Activated naive CD4-positive, alpha-beta T cell treated with anti-CD3 and anti-CD28 coated beads for 36 hours (primary cell): ENCODE measurements around the gene RETN. TPM values are rescaled to one million over a fixed set of nuclear protein-coding genes. Genes with fewer than 3 reads are reported as not detected.
"Not testable (repeated sequence)": the region's sequence is repeated elsewhere in the genome, so short reads cannot be mapped to it uniquely, and the experiment has no call there.

ENCODE experiments used
- CTCF ChIA-PET: fragments of 350-600 bp; sonication (Branson Sonifier 250); formaldehyde crosslinking; loops from one replicate; lab custom pipeline; 2021; ENCODE audit warnings: antibody characterized with exemption; lab: Charles Lee
- DNase-seq: peaks from one replicate; pipeline ENCODE4 v3.0.0-alpha.2; 2020
- H3K27ac Mint-ChIP-seq: one replicate; pipeline ENCODE4 v1.8.0; 2021; ENCODE audit warnings: mild to moderate bottlenecking, mixed read lengths
- H3K27me3 Mint-ChIP-seq: one replicate; pipeline ENCODE4 v1.8.0; 2021; ENCODE audit warnings: low read depth, mixed read lengths
- H3K36me3 Mint-ChIP-seq: one replicate; pipeline ENCODE4 v1.8.0; 2021; ENCODE audit warnings: low read depth, mixed read lengths
- H3K4me1 Mint-ChIP-seq: one replicate; pipeline ENCODE4 v1.8.0; 2021; ENCODE audit warnings: low read depth, mixed read lengths
- H3K4me3 Mint-ChIP-seq: one replicate; pipeline ENCODE4 v1.8.0; 2021; ENCODE audit warnings: mild to moderate bottlenecking, moderate library complexity, mixed read lengths
- H3K9me3 Mint-ChIP-seq: one replicate; pipeline ENCODE4 v1.8.0; 2021; ENCODE audit warnings: mixed read lengths
- intact Hi-C: fragments of 100-400 bp; cut with micrococcal nuclease; formaldehyde crosslinking; loops from one replicate; pipeline ENCODE4 v1.15.1; 2023
- total RNA-seq, 2 experiments: library from RNA; stranded (reverse); gene quantifications; one replicate each; pipeline ENCODE4 v1.2.3, GENCODE V29; 2021

RETN gene
- total RNA-seq, 2 experiments from 2014 or later: not detected

- Mint-ChIP-seq H3K4me1 (peaks cover 28% of the 10 kb centered on the region), H3K27ac (no peak overlapping the region), H3K36me3 (peaks cover 10% of the 10 kb centered on the region), H3K9me3 (peaks cover 6% of the 10 kb centered on the region), H3K27me3 (no peaks in the 10 kb centered on the region), H3K4me3 (no peak overlapping the region)
- intact Hi-C loops: no loop called here
- CTCF ChIA-PET: interaction anchor here (1.2 kb wide), 2 partner anchors 12 to 40 kb away, joined by 3 to 6 read pairs; partner anchors contain the start of gene TRAPPC5
- no peak for DNase-seq
Measured at GRCh38 chr19:7640803-7641202, 28.0 kb upstream of the RETN start.

GRCh38 chr19:7641290-7642276 lies 27.3 kb upstream of the RETN start:
- Mint-ChIP-seq H3K36me3 (peaks cover 10% of the 10 kb centered on the region), H3K9me3 (peaks cover 6% of the 10 kb centered on the region), H3K4me1 (peaks cover 23% of the 10 kb centered on the region), H3K4me3 (no peak overlapping the region), H3K27me3 (no peaks in the 10 kb centered on the region), H3K27ac (no peak overlapping the region)
- intact Hi-C loops: no loop called here
- CTCF ChIA-PET: interaction anchor here (1.2 kb wide), 2 partner anchors 11 to 39 kb away, joined by 3 to 6 read pairs; partner anchors contain the start of gene TRAPPC5
- no peak for DNase-seq

GRCh38 chr19:7642295-7643030 lies 26.4 kb upstream of the RETN start:
- no peak overlapping the region for H3K4me3 Mint-ChIP-seq
- H3K9me3 Mint-ChIP-seq: peaks cover 6% of the 10 kb centered on the region
- no peak overlapping the region for H3K27ac Mint-ChIP-seq
- peaks cover 21% of the 10 kb centered on the region for H3K4me1 Mint-ChIP-seq
- CTCF ChIA-PET: no interaction called here
- H3K27me3 Mint-ChIP-seq: no peaks in the 10 kb centered on the region
- no peak for DNase-seq
- H3K36me3 Mint-ChIP-seq: peaks cover 10% of the 10 kb centered on the region
- intact Hi-C loops: no loop called here

GRCh38 chr19:7643031-7643415 lies 25.8 kb upstream of the RETN start:
- Mint-ChIP-seq H3K27ac (no peak overlapping the region), H3K4me3 (no peak overlapping the region), H3K36me3 (peaks cover 10% of the 10 kb centered on the region), H3K4me1 (peaks cover 17% of the 10 kb centered on the region), H3K27me3 (no peaks in the 10 kb centered on the region), H3K9me3 (peaks cover 6% of the 10 kb centered on the region)
- intact Hi-C loops: no loop called here
- no peak for DNase-seq
- CTCF ChIA-PET: no interaction called here

- intact Hi-C loops, H3K9me3 Mint-ChIP-seq, H3K27me3 Mint-ChIP-seq, H3K4me3 Mint-ChIP-seq, H3K27ac Mint-ChIP-seq: not testable (repeated sequence)
- CTCF ChIA-PET: interaction anchor here (0.6 to 0.9 kb wide), 2 partner anchors 9 to 37 kb away, joined by 3 to 4 read pairs; partner anchors contain the start of gene TRAPPC5
- DNase-seq: peak; percentile 34
- peaks cover 12% of the 10 kb centered on the region for H3K4me1 Mint-ChIP-seq
- peaks cover 10% of the 10 kb centered on the region for H3K36me3 Mint-ChIP-seq
Measured at GRCh38 chr19:7643629-7644549, 25.0 kb upstream of the RETN start.

GRCh38 chr19:7644550-7644877 lies 24.3 kb upstream of the RETN start:
- DNase-seq: no peak
- Mint-ChIP-seq H3K36me3 (peaks cover 10% of the 10 kb centered on the region), H3K27ac (no peak overlapping the region), H3K9me3 (peaks cover 6% of the 10 kb centered on the region), H3K4me3 (no peak overlapping the region), H3K4me1 (peaks cover 8% of the 10 kb centered on the region), H3K27me3 (no peaks in the 10 kb centered on the region)
- CTCF ChIA-PET: interaction anchor here (0.6 to 0.9 kb wide), 3 partner anchors 36 to 63 kb away, joined by 4 to 5 read pairs (median 4); partner anchors contain the start of gene TRAPPC5
- intact Hi-C loops: no loop called here

GRCh38 chr19:7645163-7645562 lies 23.7 kb upstream of the RETN start:
- intact Hi-C loops: no loop called here
- DNase-seq: no peak
- Mint-ChIP-seq H3K36me3 (peaks cover 3% of the 10 kb centered on the region), H3K27ac (no peak overlapping the region), H3K9me3 (peaks cover 2% of the 10 kb centered on the region), H3K4me1 (peaks cover 1% of the 10 kb centered on the region), H3K4me3 (no peak overlapping the region), H3K27me3 (no peaks in the 10 kb centered on the region)
- CTCF ChIA-PET: interaction anchor here (0.6 to 0.8 kb wide), 2 partner anchors 36 to 63 kb away, joined by 4 to 5 read pairs; partner anchors contain the start of gene TRAPPC5

GRCh38 chr19:7645656-7646425 lies 23.0 kb upstream of the RETN start:
- Mint-ChIP-seq H3K9me3 (no peaks in the 10 kb centered on the region), H3K27ac (no peak overlapping the region), H3K4me3 (no peak overlapping the region), H3K4me1 (no peaks in the 10 kb centered on the region), H3K27me3 (no peaks in the 10 kb centered on the region), H3K36me3 (no peaks in the 10 kb centered on the region)
- intact Hi-C loops: no loop called here
- DNase-seq: no peak
- CTCF ChIA-PET: no interaction called here

- H3K4me1 Mint-ChIP-seq: no peaks in the 10 kb centered on the region
- no peaks in the 10 kb centered on the region for H3K36me3 Mint-ChIP-seq
- DNase-seq: no peak
- H3K9me3 Mint-ChIP-seq: no peaks in the 10 kb centered on the region
- intact Hi-C loops: no loop called here
- no peak overlapping the region for H3K27ac Mint-ChIP-seq
- H3K4me3 Mint-ChIP-seq: no peak overlapping the region
- no peaks in the 10 kb centered on the region for H3K27me3 Mint-ChIP-seq
- CTCF ChIA-PET: no interaction called here
Measured at GRCh38 chr19:7646426-7646700, 22.5 kb upstream of the RETN start.

- Mint-ChIP-seq H3K9me3 (no peaks in the 10 kb centered on the region), H3K27me3 (no peaks in the 10 kb centered on the region), H3K4me3 (no peak overlapping the region), H3K27ac (no peak overlapping the region), H3K36me3 (no peaks in the 10 kb centered on the region), H3K4me1 (peaks cover 1% of the 10 kb centered on the region)
- no peak for DNase-seq
- CTCF ChIA-PET: no interaction called here
- intact Hi-C loops: no loop called here
Measured at GRCh38 chr19:7647156-7647555, 21.7 kb upstream of the RETN start.

GRCh38 chr19:7648265-7649014 lies 20.4 kb upstream of the RETN start:
- Mint-ChIP-seq H3K9me3 (no peaks in the 10 kb centered on the region), H3K36me3 (no peaks in the 10 kb centered on the region), H3K27me3 (no peaks in the 10 kb centered on the region), H3K4me1 (peaks cover 8% of the 10 kb centered on the region), H3K4me3 (no peak overlapping the region), H3K27ac (no peak overlapping the region)
- CTCF ChIA-PET: interaction anchor here (0.7 to 1.6 kb wide), 4 partner anchors 11 to 398 kb away, joined by 3 to 5 read pairs (median 3); partner anchors contain the start of gene TRAPPC5
- no peak for DNase-seq
- intact Hi-C loops: no loop called here
